DOHH2 (cell line): ENCODE results near the gene ZFP92.

Experiments
- EZH2phosphoT487 ChIP-seq: fragments of 200-600 bp; sonication (generic); IDR thresholded peaks from 2 replicates; pipeline ENCODE4 v1.6.1; 2017; ENCODE audit warnings: borderline replicate concordance, mild to moderate bottlenecking, antibody characterized with exemption, low read length, moderate library complexity, mixed read lengths
- TF ChIP-seq, protein P1 (sequence below): fragments of 200-600 bp; sonication (generic); IDR thresholded peaks from one replicate; pipeline ENCODE4 v1.5.1; 2014; ENCODE audit warnings: antibody characterized with exemption, mild to moderate bottlenecking, low read depth, low read length; ENCODE audit not compliant: poor library complexity, severe bottlenecking

- TF ChIP-seq, protein P1, sequence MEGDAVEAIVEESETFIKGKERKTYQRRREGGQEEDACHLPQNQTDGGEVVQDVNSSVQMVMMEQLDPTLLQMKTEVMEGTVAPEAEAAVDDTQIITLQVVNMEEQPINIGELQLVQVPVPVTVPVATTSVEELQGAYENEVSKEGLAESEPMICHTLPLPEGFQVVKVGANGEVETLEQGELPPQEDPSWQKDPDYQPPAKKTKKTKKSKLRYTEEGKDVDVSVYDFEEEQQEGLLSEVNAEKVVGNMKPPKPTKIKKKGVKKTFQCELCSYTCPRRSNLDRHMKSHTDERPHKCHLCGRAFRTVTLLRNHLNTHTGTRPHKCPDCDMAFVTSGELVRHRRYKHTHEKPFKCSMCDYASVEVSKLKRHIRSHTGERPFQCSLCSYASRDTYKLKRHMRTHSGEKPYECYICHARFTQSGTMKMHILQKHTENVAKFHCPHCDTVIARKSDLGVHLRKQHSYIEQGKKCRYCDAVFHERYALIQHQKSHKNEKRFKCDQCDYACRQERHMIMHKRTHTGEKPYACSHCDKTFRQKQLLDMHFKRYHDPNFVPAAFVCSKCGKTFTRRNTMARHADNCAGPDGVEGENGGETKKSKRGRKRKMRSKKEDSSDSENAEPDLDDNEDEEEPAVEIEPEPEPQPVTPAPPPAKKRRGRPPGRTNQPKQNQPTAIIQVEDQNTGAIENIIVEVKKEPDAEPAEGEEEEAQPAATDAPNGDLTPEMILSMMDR = no peak
- TF ChIP-seq EZH2phosphoT487 = no peak
Observed at GRCh38 chrX:153382563-153383482, 28.4 kb upstream of the ZFP92 start.
